CD4-positive, alpha-beta T cell treated with Interleukin-10 for 1 hour (primary cell): Measurements from ENCODE around the gene ROBO1.

Experiments
- DNase-seq: peaks from one replicate; pipeline ENCODE4 v3.0.0-alpha.2; 2020

Gene ROBO1

DNA sequence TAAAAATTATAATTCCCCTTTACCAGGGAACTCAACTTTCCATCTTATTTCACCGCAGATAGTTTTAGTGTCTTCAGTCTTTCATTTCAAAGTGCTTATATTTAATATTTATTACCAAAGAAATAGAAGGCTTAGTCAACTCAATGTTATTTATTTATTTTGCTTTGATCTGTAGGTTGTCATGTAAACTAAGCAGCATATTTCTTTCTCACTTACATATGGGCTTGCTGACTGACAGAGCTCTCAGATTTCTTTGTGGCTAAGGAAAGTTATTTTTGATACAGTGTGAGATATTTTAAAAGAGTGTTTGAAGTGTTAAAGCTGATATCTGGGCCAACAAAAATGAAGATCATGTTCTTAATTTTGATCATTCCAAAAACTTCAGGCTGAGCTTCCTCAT lies 331.4 kb downstream of the ROBO1 start:
- DNase-seq, result no peak

DNA sequence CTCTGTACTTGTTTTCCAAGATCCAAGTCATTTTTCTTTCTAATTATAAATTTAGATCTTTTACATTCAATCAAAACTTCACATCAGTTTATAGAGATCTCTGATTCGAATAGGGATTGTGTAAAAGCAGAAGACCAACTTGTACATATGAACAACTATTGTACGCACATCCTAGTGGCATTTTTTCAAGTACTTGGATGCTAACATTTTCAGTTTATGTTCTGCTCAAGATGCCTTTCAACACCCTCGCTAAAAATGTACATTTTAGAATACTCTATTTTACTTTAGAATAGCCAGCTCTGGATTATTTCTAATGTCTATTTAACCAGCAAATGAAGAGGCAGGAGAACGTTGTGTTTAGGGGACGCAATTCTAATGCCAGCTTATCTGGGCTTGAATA lies 340.7 kb downstream of the ROBO1 start:
- no peak for DNase-seq

DNA sequence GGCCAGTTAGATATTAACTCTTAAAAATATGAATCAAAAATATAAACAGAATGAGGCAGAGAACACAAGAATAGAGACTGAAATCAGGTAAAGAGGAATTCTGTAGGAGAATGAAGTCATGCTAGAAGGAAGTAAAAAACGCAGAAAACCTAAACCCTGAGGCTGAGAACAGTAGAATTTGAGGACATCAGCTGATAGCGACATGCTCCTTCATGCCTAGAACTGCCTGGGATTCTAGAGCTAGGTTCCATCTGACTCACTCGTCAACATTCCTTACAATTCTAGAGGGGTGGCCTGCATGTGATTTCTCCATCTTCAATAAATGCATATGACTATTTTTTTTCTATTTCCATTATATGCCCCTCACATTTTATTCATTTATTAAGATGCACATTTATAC lies 343.0 kb downstream of the ROBO1 start:
- no peak for DNase-seq

DNA sequence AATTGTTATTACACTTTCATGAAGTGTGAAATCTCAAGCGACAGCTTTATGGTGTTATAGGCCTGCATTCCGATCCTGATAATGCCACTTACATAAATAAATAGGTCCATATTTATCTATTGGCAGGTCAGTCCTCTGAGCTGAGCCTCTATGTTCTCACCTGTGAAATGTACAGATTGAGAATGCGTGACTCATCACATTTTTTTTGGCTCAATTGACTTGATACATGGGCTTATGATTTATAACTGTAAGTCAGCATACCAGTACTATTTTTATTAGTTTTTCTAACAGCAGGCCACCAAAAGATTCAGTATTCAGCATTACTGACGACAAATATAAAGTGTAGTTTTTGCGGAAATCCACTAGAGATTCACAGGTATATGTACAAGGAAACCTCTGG lies 344.4 kb downstream of the ROBO1 start:
- DNase-seq, result no peak

GRCh38 chr3:79421273-79421672 lies 346.5 kb downstream of the ROBO1 start:
- DNase-seq, result no peak

DNA sequence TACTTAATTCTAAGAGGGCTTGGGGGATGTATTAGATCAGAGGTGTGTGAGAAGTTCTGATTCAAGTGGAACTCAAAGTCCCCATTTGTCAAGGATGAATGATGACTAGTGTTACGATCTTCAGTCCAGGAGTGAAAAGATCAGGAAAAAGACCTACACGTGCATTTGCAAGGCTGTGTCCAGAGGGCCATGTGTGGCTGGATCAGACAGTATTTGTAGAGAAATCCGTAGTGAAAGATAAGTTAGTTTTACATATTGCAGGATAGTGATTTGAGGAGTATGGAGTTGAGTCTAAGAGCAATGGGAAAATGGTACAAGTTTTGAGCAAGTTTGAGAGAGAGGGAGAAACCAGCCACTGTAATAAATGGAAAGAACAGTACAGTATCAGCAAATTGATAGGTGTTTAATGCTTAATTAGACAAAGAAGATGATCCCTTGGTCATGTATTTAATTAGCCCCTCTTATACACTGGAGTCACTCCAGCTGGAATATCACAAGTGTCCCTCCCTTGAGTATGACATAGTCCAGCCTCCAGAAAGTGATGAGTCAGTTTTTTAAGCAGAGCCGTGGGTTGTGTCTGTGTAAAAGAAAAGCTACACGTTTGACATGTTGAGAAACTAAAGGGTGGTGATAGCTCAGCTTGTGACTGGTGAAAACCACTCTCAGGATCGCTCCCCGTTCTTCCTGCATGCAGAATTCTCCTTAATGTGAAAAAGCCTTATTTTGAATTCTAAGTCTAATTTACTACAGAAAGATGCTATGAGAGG lies 348.8 kb downstream of the ROBO1 start:
- no peak for DNase-seq

GRCh38 chr3:79415356-79415755 lies 352.4 kb downstream of the ROBO1 start:
- no peak for DNase-seq

GRCh38 chr3:79414806-79415205 lies 353.0 kb downstream of the ROBO1 start:
- DNase-seq, result no peak

GRCh38 chr3:79414035-79414434 lies 353.8 kb downstream of the ROBO1 start:
- DNase-seq, result no peak

DNA sequence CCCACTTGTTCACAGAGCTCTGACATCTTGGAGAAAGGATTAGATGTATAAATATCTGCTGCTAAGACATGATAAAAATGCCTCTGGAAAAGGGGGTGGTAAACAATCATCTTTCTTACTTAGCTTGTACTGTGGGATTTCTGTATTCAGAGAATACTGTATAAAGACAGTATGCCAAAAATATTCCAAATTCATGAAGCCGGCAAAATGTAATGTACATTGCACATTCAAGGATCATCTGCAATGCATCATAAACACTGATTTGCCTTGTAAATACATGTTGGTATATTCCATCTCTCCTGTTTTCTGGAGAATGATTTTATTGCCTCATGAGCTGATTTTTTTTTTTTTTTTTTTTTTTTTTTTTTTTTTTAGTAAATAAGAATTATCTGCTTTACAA lies 355.3 kb downstream of the ROBO1 start:
- DNase-seq, result no peak

DNA sequence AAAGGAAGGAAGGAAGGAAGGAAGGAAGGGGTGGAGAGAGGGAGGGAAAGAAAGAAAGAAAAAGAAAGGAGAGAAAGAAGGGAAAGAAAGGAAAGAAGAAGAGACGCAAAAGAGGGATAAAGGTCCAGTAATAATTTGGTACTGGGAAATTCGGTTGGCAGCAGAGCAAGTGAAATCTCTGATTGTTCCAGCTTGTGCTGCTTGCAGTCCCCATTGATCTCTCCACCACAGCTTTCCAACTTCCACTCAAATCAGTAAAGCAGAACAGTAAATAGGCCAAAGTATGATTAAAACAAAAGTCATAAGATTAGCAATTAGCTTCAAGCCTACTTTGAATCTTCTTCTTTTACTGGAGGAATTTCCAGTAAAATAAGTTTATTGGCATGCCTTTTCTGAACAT lies 357.2 kb downstream of the ROBO1 start:
- DNase-seq, result no peak

- no peak for DNase-seq
Measured at GRCh38 chr3:79410136-79410535, 357.7 kb downstream of the ROBO1 start.

DNA sequence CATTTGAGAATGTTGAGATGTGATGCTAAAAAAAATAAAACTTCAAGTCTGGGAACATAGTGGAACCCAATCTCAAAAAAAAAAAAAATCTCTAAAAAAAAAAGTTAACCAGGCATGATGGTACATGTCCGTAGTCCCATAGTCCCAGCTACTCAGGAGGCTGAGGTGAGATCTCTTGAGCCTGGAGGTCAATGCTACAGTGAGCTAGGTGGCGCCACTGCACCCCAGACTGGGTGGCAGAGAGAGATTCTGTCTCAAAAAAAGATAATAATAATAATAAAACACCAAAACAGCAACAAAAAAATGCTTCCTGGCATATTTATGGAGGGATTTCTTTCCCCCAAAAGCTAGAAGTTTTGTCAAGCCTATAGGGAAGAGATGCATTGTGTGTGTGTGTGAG lies 361.6 kb downstream of the ROBO1 start:
- DNase-seq, result no peak

- DNase-seq, result no peak
Measured at GRCh38 chr3:79405183-79405582, 362.6 kb downstream of the ROBO1 start.

DNA sequence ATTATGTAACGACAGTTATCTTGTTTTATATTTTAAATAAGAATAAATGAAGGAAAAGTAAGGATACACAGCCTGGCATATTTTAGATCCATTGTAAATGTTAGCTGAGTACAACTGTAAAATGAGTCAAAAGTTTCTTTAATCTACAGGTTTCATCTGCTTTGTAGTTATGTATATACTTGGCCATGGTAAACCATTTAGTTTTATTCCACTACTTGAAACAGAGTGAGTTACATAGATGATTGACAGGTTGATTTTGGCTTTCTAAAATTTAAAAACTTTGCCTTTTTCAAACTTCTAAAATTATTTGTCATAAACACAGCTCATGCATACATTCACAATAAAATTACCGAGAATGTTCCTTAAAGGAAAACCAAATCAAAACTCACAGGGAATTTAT lies 371.2 kb downstream of the ROBO1 start:
- DNase-seq, result no peak

DNA sequence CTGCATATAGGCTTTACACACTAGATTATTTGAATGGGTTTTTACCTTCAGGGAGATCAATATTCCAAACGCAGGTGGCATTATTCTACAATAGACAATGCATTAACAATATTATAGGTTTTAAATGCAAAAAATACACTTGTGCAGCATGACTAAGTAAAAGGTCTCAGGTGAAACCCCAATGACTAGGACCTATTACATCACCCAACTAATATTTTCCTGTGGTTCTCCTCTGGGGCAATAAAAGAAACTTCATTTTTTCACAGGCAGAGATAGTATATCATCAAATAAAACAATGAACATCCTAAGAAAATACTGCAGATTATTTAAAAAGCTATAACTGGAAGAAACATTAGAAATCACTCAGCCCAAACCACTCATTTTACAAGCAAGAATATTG lies 375.3 kb downstream of the ROBO1 start:
- no peak for DNase-seq

- DNase-seq, result no peak
Measured at GRCh38 chr3:79390352-79390751, 377.4 kb downstream of the ROBO1 start.

GRCh38 chr3:79385211-79385610 lies 382.6 kb downstream of the ROBO1 start:
- DNase-seq, result no peak

DNA sequence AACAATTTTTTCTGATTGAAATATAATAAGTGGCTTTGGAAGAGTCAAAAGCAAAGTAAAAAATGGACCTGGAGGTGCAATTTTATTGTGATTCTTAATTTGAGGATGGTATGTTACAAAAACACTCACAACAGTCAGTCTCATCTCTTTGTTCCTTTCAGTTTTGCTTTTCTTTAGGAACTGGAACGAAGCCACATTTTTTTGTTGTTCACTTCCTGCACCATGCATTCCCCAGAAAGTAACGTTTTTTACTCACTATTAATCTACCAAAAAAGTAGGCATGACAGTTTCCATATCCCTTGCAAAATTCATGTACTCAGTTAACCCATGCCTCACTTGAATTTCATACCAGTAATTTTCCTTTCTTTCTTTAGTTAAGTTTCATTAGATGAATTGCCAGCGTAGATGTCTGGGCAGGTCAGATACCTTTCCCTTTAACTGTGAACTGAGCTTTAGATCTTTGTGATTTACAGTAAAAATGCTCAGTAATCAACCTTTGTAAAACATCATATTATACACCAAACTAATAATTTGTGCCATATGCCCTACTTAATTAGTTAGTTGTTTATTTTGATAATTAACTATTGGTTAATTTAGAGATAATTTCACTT lies 384.3 kb downstream of the ROBO1 start:
- no peak for DNase-seq

GRCh38 chr3:79380581-79380980 lies 387.2 kb downstream of the ROBO1 start:
- DNase-seq, result no peak

- DNase-seq, result no peak
Measured at GRCh38 chr3:79378064-79378463, 389.7 kb downstream of the ROBO1 start.

GRCh38 chr3:79369306-79369705 lies 398.5 kb downstream of the ROBO1 start:
- DNase-seq, result no peak

- DNase-seq, result no peak
Measured at GRCh38 chr3:79368403-79368802, 399.4 kb downstream of the ROBO1 start.

GRCh38 chr3:79367803-79368202 lies 400.0 kb downstream of the ROBO1 start:
- DNase-seq, result no peak

DNA sequence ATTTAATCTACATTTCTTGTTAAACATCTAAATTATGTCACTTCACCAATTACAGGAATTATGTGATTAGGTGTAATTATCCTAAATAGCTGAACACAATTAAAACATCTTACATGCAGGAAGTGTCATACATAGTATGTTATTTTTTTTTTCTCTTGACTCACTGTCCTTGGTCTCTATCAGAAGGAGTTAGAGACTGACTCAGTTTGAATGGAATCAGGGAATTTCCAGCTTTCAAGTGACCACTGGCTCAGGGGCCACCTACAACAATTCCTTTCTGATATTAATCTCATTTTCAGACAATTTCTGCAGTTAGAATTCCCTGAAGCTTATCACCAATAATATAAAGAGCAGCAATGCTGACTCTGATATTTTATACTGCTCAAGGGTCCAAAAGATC lies 400.7 kb downstream of the ROBO1 start:
- no peak for DNase-seq
